Small intestine (tissue), 7 donors: ENCODE results near the gene PXYLP1. TPM values are rescaled to one million over a fixed set of nuclear protein-coding genes. Genes with fewer than 3 reads are reported as not detected.

Experiments
- DNase-seq, 2 donors: peaks; one replicate each; pipeline versions ENCODE4 v3.0.0 to v3.0.0-alpha.2; 2013
- FAIRE-seq: peaks from 2 replicates; lab custom pipeline; 2012; peaks lifted over from hg19 to GRCh38; lab: Jason Lieb, UNC
- H3K27ac ChIP-seq, 3 donors: one replicate each; pipeline ENCODE4 v1.5.1; 2013; ENCODE audit warnings: low read length in 2 of 3, mild to moderate bottlenecking in 2 of 3, control low read depth in 1 of 3, inconsistent platforms in 1 of 3, low read depth in 1 of 3, moderate library complexity in 1 of 3
- H3K27me3 ChIP-seq, 3 donors: one replicate each; pipeline ENCODE4 v1.6.1; 2013; ENCODE audit warnings: low read length in 3 of 3, inconsistent platforms in 1 of 3; ENCODE audit not compliant: control insufficient read depth in 3 of 3, insufficient read depth in 3 of 3
- H3K36me3 ChIP-seq, 3 donors: one replicate each; pipeline ENCODE4 v1.6.1; 2013; ENCODE audit warnings: low read length in 3 of 3, inconsistent platforms in 1 of 3, low read depth in 1 of 3, mild to moderate bottlenecking in 1 of 3, moderate library complexity in 1 of 3; ENCODE audit not compliant: control insufficient read depth in 3 of 3, insufficient read depth in 2 of 3
- H3K4me1 ChIP-seq, 3 donors: one replicate each; pipeline ENCODE4 v1.6.1; 2013; ENCODE audit warnings: low read length in 2 of 3, inconsistent platforms in 1 of 3, low read depth in 1 of 3, mild to moderate bottlenecking in 1 of 3, moderate library complexity in 1 of 3; ENCODE audit not compliant: control insufficient read depth in 3 of 3, insufficient read depth in 2 of 3
- H3K4me3 ChIP-seq, 3 donors: one replicate each; pipeline ENCODE4 v1.5.1; 2013; ENCODE audit warnings: low read length in 3 of 3, control low read depth in 1 of 3, inconsistent platforms in 1 of 3, low read depth in 1 of 3, mild to moderate bottlenecking in 1 of 3, moderate library complexity in 1 of 3
- H3K9me3 ChIP-seq, 2 donors: one replicate each; pipeline ENCODE4 v1.6.1; 2013; ENCODE audit warnings: low read depth in 1 of 2, low read length in 1 of 2; ENCODE audit not compliant: control insufficient read depth in 2 of 2, insufficient read depth in 1 of 2
- WGBS, 3 donors: extraction: QIAGEN DNeasy Blood & Tissue Kit; methylation state at CpG; one replicate each; pipeline ENCODE4 v1.1.7; 2013; 5-methylcytosine and 5-hydroxymethylcytosine counted together
- polyA plus RNA-seq, 4 donors: library from polyadenylated mRNA; stranded (reverse) in 3 of 4; unstranded in 1 of 4; fragments of 200-250 nt in 3 of 4; fragments of 120-200 nt in 1 of 4; gene quantifications; one replicate each; pipeline versions ENCODE4 v1.2.1 to v1.2.3, GENCODE V29; 2013
- donor health status: healthy with polysubstance abuse.
- donor health status: control.
- donor health status: control.
- donor health status: Bipolar disorder and iron deficiency.
- donor health status: healthy.

Gene PXYLP1
- polyA plus RNA-seq, 4 donors, result 2.2 to 20.5 (median 5.0) TPM

DNA sequence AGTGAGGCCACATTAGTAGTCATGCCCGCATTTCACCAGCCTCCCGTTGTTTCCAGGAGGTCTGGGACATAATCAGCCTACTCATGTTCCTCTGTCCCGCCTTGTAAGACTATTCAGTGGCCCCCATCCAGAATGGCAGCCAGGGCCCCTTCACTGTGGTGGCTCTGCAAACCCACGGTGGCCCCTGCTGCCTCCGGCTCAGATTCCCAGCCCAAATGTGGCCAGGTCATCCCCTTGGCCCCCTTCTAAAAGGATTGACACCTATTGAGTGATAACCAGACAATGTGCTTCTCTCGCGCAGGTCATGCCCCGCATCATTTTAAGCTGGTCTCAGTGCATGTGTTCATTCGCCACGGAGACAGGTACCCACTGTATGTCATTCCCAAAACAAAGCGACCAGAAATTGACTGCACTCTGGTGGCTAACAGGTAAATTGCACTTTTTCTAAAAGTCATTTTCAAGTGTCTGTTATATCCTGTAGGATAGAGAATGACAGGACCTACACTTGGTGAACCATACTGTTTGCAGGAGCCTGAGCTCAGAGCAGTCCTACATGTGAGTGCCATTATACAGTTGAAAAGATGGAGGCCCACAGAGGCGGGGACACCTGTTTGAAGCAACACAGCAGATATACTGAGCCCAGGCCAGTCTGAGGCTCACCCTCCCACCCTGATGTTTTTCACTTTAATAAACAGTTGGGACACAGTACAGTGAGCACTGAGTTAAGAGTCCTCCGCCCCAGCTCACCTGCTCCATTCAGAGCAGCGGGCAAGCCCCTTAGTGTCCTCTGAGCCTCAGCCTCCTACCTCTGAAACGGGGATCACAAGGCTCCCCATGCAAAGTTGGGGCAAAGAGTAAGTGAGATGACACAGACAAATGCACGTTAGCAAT lies 47.7 kb downstream of the PXYLP1 start:
- H3K27me3 ChIP-seq, result no peaks in the 10 kb centered on the region
- 56 to 71% (median 70%) methylated on average over 16 of the region's 16 CpGs for WGBS, 3 donors
- no peaks in the 10 kb centered on the region for H3K9me3 ChIP-seq
- peaks cover 0 to 38% (median 0%) of the 10 kb centered on the region in 3 donors for H3K36me3 ChIP-seq
- no peak overlapping the region for H3K27ac ChIP-seq
- no peaks in the 10 kb centered on the region for H3K4me1 ChIP-seq
- no peak overlapping the region for H3K4me3 ChIP-seq
- FAIRE-seq (no peak), DNase-seq (peak; percentile 34 to 35)

DNA sequence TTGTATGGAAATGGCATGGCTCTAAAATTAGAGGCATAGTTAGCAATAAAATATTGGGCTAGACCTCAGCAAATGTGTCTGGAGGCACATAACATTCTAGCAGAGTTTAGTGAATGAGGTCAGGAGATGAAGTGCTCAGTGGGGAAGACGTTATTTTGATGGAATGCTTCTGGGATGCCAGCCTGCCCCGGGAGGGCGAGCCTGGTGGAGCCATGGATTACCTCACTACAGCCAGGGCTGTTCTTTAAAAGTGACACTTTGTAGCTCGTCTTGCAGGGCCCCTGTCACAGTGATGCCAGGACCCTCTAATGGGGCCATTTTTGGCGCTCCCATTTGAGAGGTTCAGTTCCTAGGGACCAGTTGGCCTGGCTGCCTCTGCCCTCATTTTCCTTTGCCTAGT lies 48.5 kb downstream of the PXYLP1 start:
- H3K27ac ChIP-seq, result no peak overlapping the region
- no peak for DNase-seq
- H3K27me3 ChIP-seq, result no peaks in the 10 kb centered on the region
- no peaks in the 10 kb centered on the region for H3K4me1 ChIP-seq
- H3K9me3 ChIP-seq, result no peaks in the 10 kb centered on the region
- no peak overlapping the region for H3K4me3 ChIP-seq
- no peak for FAIRE-seq
- WGBS, 3 donors, result 89 to 92% (median 90%) methylated on average over 5 of the region's 5 CpGs
- H3K36me3 ChIP-seq, result peaks cover 0 to 32% (median 0%) of the 10 kb centered on the region in 3 donors

- Histone ChIP-seq H3K4me3 (no peak overlapping the region), H3K9me3 (no peaks in the 10 kb centered on the region), H3K27ac (no peak overlapping the region), H3K36me3 (peaks cover 0 to 32% (median 0%) of the 10 kb centered on the region in 3 donors), H3K27me3 (no peaks in the 10 kb centered on the region), H3K4me1 (no peaks in the 10 kb centered on the region)
- DNase-seq, result no peak
- 82 to 94% (median 93%) methylated on average over 4 of the region's 4 CpGs for WGBS, 3 donors
- FAIRE-seq, result no peak
These were observed 49.1 kb downstream of the PXYLP1 start for GRCh38 chr3:141280690-141281089.

DNA sequence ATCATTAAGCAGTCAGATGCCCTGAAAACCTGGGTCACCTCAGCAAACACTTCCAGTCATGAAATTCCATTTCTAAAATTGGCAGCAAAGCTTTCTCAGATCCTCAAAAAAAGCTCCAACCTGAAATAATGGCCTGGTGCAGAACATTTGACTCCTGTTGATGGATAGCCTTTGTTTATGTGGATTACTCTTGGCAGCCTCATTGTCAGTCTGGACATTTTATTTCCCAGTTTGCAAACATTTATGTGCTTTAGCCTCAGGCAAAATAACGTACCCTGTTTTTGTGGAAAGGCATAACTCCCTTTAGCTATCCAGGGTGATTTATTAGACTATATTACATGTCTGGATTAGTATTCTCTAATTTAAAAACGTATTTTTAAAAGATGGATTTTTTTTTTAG lies 53.9 kb downstream of the PXYLP1 start:
- FAIRE-seq (no peak), DNase-seq (no peak)
- Histone ChIP-seq H3K27ac (no peak overlapping the region), H3K4me1 (no peaks in the 10 kb centered on the region), H3K36me3 (peaks cover 0 to 33% (median 2%) of the 10 kb centered on the region in 3 donors), H3K9me3 (no peaks in the 10 kb centered on the region), H3K4me3 (no peak overlapping the region), H3K27me3 (no peaks in the 10 kb centered on the region)
- 80 to 87% (median 85%) methylated on average over 2 of the region's 2 CpGs for WGBS, 3 donors

- Histone ChIP-seq H3K27ac (no peak overlapping the region), H3K4me3 (no peak overlapping the region), H3K9me3 (no peaks in the 10 kb centered on the region), H3K27me3 (no peaks in the 10 kb centered on the region), H3K36me3 (peaks cover 0 to 27% (median 2%) of the 10 kb centered on the region in 3 donors), H3K4me1 (peaks cover 0 to 3% (median 0%) of the 10 kb centered on the region in 3 donors)
- no peak for FAIRE-seq
- DNase-seq, result no peak
- 90 to 98% (median 91%) methylated on average over 14 of the region's 14 CpGs for WGBS, 3 donors
These were observed 55.2 kb downstream of the PXYLP1 start for GRCh38 chr3:141286856-141287255.

DNA sequence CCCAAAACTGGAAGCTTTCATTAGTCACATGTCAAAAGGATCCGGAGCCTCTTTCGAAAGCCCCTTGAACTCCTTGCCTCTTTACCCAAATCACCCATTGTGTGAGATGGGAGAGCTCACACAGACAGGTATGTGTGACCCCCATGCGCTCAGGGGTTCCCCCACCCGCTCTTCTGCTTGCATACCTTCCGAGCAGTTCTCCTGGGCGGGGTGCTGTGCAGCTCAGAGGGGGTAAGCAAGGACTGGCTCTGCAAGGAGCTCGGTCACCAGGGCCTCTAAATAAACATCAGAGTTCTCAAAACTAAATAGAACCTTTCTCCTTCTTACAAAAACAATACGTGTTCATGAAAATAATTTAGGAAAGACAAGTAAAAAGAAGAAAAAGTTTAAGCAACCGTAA lies 55.7 kb downstream of the PXYLP1 start:
- 86 to 93% (median 86%) methylated on average over 9 of the region's 9 CpGs for WGBS, 3 donors
- FAIRE-seq, result no peak

GRCh38 chr3:141288336-141288990 lies 56.8 kb downstream of the PXYLP1 start:
- H3K4me3 ChIP-seq, result no peak overlapping the region
- FAIRE-seq, result no peak
- no peak overlapping the region for H3K27ac ChIP-seq
- no peak for DNase-seq
- WGBS, 3 donors, result 88 to 94% (median 92%) methylated on average over 7 of the region's 7 CpGs
- peaks cover 0 to 3% (median 0%) of the 10 kb centered on the region in 3 donors for H3K4me1 ChIP-seq
- no peaks in the 10 kb centered on the region for H3K9me3 ChIP-seq
- no peaks in the 10 kb centered on the region for H3K27me3 ChIP-seq
- peaks cover 0 to 31% (median 2%) of the 10 kb centered on the region in 3 donors for H3K36me3 ChIP-seq

More for the DNA sequence above, 55.7 kb downstream of the PXYLP1 start:
- H3K27me3 ChIP-seq, result no peaks in the 10 kb centered on the region
- H3K4me3 ChIP-seq, result no peak overlapping the region
- peaks cover 0 to 3% (median 0%) of the 10 kb centered on the region in 3 donors for H3K4me1 ChIP-seq
- H3K9me3 ChIP-seq, result no peaks in the 10 kb centered on the region
- H3K27ac ChIP-seq, result no peak overlapping the region
- H3K36me3 ChIP-seq, result peaks cover 0 to 26% (median 2%) of the 10 kb centered on the region in 3 donors
- no peak for DNase-seq

- Histone ChIP-seq H3K4me1 (peaks cover 0 to 3% (median 0%) of the 10 kb centered on the region in 3 donors), H3K9me3 (no peaks in the 10 kb centered on the region), H3K27me3 (no peaks in the 10 kb centered on the region), H3K27ac (no peak overlapping the region), H3K4me3 (no peak overlapping the region), H3K36me3 (peaks cover 0 to 31% (median 2%) of the 10 kb centered on the region in 3 donors)
- FAIRE-seq (no peak), DNase-seq (no peak)
- 51 to 84% (median 69%) methylated on average over 2 of the region's 2 CpGs for WGBS, 3 donors
These were observed 57.7 kb downstream of the PXYLP1 start for GRCh38 chr3:141289228-141289772.
